GM12878 (cell line): ENCODE data around the gene SNCB. TPM values are rescaled to one million over a fixed set of nuclear protein-coding genes. Genes with fewer than 3 reads are reported as not detected.

Experiments
- ATAC-seq: fragments of 200-7000 bp; cut with Tn5 transposase; 3 replicates; pipeline ENCODE4 v1.9.1; 2020; ENCODE audit warnings: mild to moderate bottlenecking, moderate library complexity
- Bru-seq: library from RNA; stranded (reverse); fragments of 400-500 nt; gene quantifications from one replicate; lab custom pipeline; 2021; lab: Mats Ljungman, UMichigan
- BruChase-seq, 2 experiments: library from RNA; stranded (reverse); fragments of 400-500 nt; gene quantifications; one replicate each; lab custom pipeline; 2021; lab: Mats Ljungman, UMichigan
- BruUV-seq: library from RNA; stranded (reverse); fragments of 400-500 nt; replicated peaks from 2 replicates; lab custom pipeline; 2021; lab: Mats Ljungman, UMichigan
- CTCF ChIA-PET: fragments of 300-600 bp; sonication (Branson Sonifier 250); formaldehyde crosslinking; extraction: SDS; loops from one replicate; lab custom pipeline; 2021; ENCODE audit warnings: inconsistent platforms; lab: Yijun Ruan, JAX
- POLR2A ChIA-PET: fragments of 350-600 bp; formaldehyde crosslinking; extraction: SDS; loops from one replicate; lab custom pipeline; 2021; ENCODE audit warnings: inconsistent platforms; lab: Charles Lee
- RAD21 ChIA-PET: fragments of 300-600 bp; sonication (Branson Sonifier 250); formaldehyde crosslinking; loops from one replicate; lab custom pipeline; 2023; ENCODE audit warnings: antibody characterized with exemption; ENCODE audit not compliant: unreplicated experiment; lab: Charles Lee
- SMC1A ChIA-PET: fragments of 300-600 bp; sonication (Branson Sonifier 250); formaldehyde crosslinking; loops from one replicate; lab custom pipeline; 2023; ENCODE audit not compliant: unreplicated experiment, uncharacterized antibody; lab: Charles Lee
- DNase-seq: peaks from one replicate; pipeline ENCODE4 v3.0.0-alpha.2; 2011; ENCODE audit warnings: low read depth, low spot score
- FAIRE-seq: peaks from 3 replicates; lab custom pipeline; 2011; peaks lifted over from hg19 to GRCh38; lab: Jason Lieb, UNC
- H2AFZ ChIP-seq: 2 replicates; pipeline ENCODE4 v1.6.0; 2011; ENCODE audit warnings: low read depth, low read length, control low read depth; ENCODE audit not compliant: control insufficient read depth
- H3K27ac ChIP-seq: 2 replicates; pipeline ENCODE4 v1.5.1; 2011; ENCODE audit warnings: control low read depth; ENCODE audit not compliant: control insufficient read depth, insufficient read depth
- H3K27me3 ChIP-seq, 2 experiments: replicated peaks in 1 of 2; 2 replicates each; pipeline versions ENCODE4 v1.6.0 to v1.6.1; 2011; ENCODE audit warnings: low read length in 1 of 2; ENCODE audit not compliant: control insufficient read depth in 2 of 2, insufficient read depth in 2 of 2
- H3K36me3 ChIP-seq, 2 experiments: 2 replicates each; pipeline ENCODE4 v1.5.1; 2011; ENCODE audit warnings: low read length in 1 of 2; ENCODE audit not compliant: control insufficient read depth in 2 of 2, insufficient read depth in 2 of 2
- H3K4me1 ChIP-seq: 2 replicates; pipeline ENCODE4 v1.6.1; 2011; ENCODE audit warnings: mild to moderate bottlenecking, low read length, moderate library complexity, mixed read lengths; ENCODE audit not compliant: control insufficient read depth, insufficient read depth
- H3K4me2 ChIP-seq: 2 replicates; pipeline ENCODE4 v1.6.0; 2011; ENCODE audit warnings: control low read depth; ENCODE audit not compliant: control insufficient read depth, insufficient read depth
- H3K4me3 ChIP-seq: fragments of 200-600 bp; sonication (generic); 2 replicates; pipeline ENCODE4 v1.5.1; 2016
- H3K79me2 ChIP-seq: 2 replicates; pipeline ENCODE4 v1.6.0; 2011; ENCODE audit warnings: low read length; ENCODE audit not compliant: control insufficient read depth, insufficient read depth
- H3K9ac ChIP-seq: 2 replicates; pipeline ENCODE4 v1.8.0; 2011; ENCODE audit warnings: low read length, control low read depth, mixed read lengths; ENCODE audit not compliant: control insufficient read depth, insufficient read depth
- H3K9me3 ChIP-seq: replicated peaks from 3 replicates; pipeline ENCODE4 v1.5.1; 2011; ENCODE audit warnings: mild to moderate bottlenecking, low read length; ENCODE audit not compliant: control insufficient read depth, insufficient read depth
- H4K20me1 ChIP-seq: 2 replicates; pipeline ENCODE4 v1.6.0; 2011; ENCODE audit not compliant: control insufficient read depth, insufficient read depth
- BHLHE40 ChIP-seq, 2 experiments: fragments of 450-650 bp in 1 of 2; IDR thresholded peaks; 2 replicates each; pipeline ENCODE4 v1.6.1; 2011 to 2017; ENCODE audit warnings: low read depth in 2 of 2, borderline replicate concordance in 1 of 2, improper control_type of control experiment in 1 of 2, low read length in 1 of 2, mild to moderate bottlenecking in 1 of 2
- DPF2 ChIP-seq: fragments of 450-650 bp; IDR thresholded peaks from 2 replicates; pipeline ENCODE4 v1.6.1; 2017; ENCODE audit warnings: mild to moderate bottlenecking
- EGR1 ChIP-seq, 2 experiments: IDR thresholded peaks; 1 replicate in 1 of 2; 2 replicates in 1 of 2; pipeline ENCODE4 v1.6.1; 2011 to 2012; ENCODE audit warnings: low read depth in 2 of 2, low read length in 2 of 2, borderline replicate concordance in 1 of 2, mild to moderate bottlenecking in 1 of 2, moderate library complexity in 1 of 2
- HDAC6 ChIP-seq: fragments of 200-600 bp; sonication (generic); IDR thresholded peaks from one replicate; pipeline ENCODE4 v1.8.0; 2017; ENCODE audit warnings: antibody characterized with exemption; ENCODE audit not compliant: unreplicated experiment
- IKZF1 ChIP-seq: fragments of 450-650 bp; conservative IDR thresholded peaks from 2 replicates; pipeline ENCODE4 v1.6.1; 2017; ENCODE audit warnings: antibody characterized with exemption, mild to moderate bottlenecking
- MEF2B ChIP-seq: fragments of 450-650 bp; IDR thresholded peaks from 2 replicates; pipeline ENCODE4 v1.6.1; 2018; ENCODE audit warnings: mild to moderate bottlenecking, moderate library complexity; ENCODE audit not compliant: partially characterized antibody, poor library complexity, severe bottlenecking
- MXI1 ChIP-seq: fragments of 150-350 bp; IDR thresholded peaks from 2 replicates; pipeline ENCODE4 v1.6.1; 2011; ENCODE audit warnings: low read depth, mild to moderate bottlenecking, inconsistent platforms, low read length, improper control_type of control experiment
- NFIC ChIP-seq: IDR thresholded peaks from 2 replicates; pipeline ENCODE4 v1.6.1; 2012; ENCODE audit warnings: low read depth, mild to moderate bottlenecking, inconsistent platforms, low read length, moderate library complexity
- PBX3 ChIP-seq: IDR thresholded peaks from 2 replicates; pipeline ENCODE4 v1.6.1; 2011; ENCODE audit warnings: mild to moderate bottlenecking, low read depth, low read length, moderate library complexity; ENCODE audit not compliant: insufficient replicate concordance
- WGBS: methylation state at CpG from one replicate; pipeline ENCODE4 v1.1.6; 2016; ENCODE audit warnings: low lambda C conversion rate; ENCODE audit not compliant: insufficient replicate concordance, insufficient coverage; ENCODE audit errors: missing lambda C conversion rate; 5-methylcytosine and 5-hydroxymethylcytosine counted together
- in situ Hi-C: fragments of 300-500 bp; cut with MboI; formaldehyde crosslinking; loops from 9 replicates; pipeline ENCODE4 v1.14.3; 2018; ENCODE audit warnings: mixed read lengths
- intact Hi-C: fragments of 100-400 bp; cut with micrococcal nuclease; formaldehyde crosslinking; loops from one replicate; pipeline ENCODE4 v1.14.2; 2022; ENCODE audit not compliant: unreplicated experiment
- long read RNA-seq, 2 experiments: library from polyadenylated mRNA; unstranded; transcript quantifications; one replicate each; pipeline ENCODE4 v2.0.0, GENCODE V29; 2019 to 2020
- polyA minus RNA-seq, 3 experiments: library from RNA; depleted of rRNA, polyadenylated mRNA; stranded (reverse); fragments of >200 nt; gene quantifications; 2 replicates each; pipeline ENCODE4 v1.2.3, GENCODE V29; 2011
- polyA plus RNA-seq, 11 experiments: library from polyadenylated mRNA; depleted of rRNA in 4 of 11; unstranded in 6 of 11; stranded (reverse) in 5 of 11; fragments of >200 nt; fragmentation: Nextera tagmentation in 4 of 11; fragmentation: Illumina TruSeq in 1 of 11; extraction: Ambion mirVana in 4 of 11; extraction: Trizol in 1 of 11; gene quantifications; 1 replicate in 1 of 11; 2 replicates in 10 of 11; pipeline versions ENCODE4 v1.2.1 to v1.2.3, GENCODE V29; 2011 to 2016; ENCODE audit warnings: inconsistent platforms in 2 of 11, missing spikeins in 2 of 11, low read depth in 1 of 11
- total RNA-seq, 4 experiments: library from RNA; depleted of rRNA in 3 of 4; stranded (reverse); fragments of >200 nt in 3 of 4; fragmentation: Illumina TruSeq in 1 of 4; extraction: Trizol in 1 of 4; gene quantifications; 2 replicates each; pipeline versions ENCODE4 v1.2.1 to v1.2.3, GENCODE V29; 2013 to 2021
- TF ChIP-seq, protein P1 (sequence below): fragments of 450-650 bp; IDR thresholded peaks from 2 replicates; pipeline ENCODE4 v1.6.1; 2016; ENCODE audit warnings: mild to moderate bottlenecking

The SNCB gene
- total RNA-seq (2013; cell fraction: nucleolus; rRNA removed) = 0.59 and 0.81 TPM in 2 replicates
- total RNA-seq (2014; rRNA removed) = not detected in 2 replicates
- not detected in 2 replicates for total RNA-seq (2014; rRNA removed; fragmentation: Illumina TruSeq; extraction: Trizol)
- not detected in 2 replicates for total RNA-seq (2021)
- polyA plus RNA-seq (2011; ENCODE audit: low read depth) = not detected
- polyA plus RNA-seq (2011; rRNA removed) = 0.75 and 1.1 TPM in 2 replicates
- 0.90 and 1.9 TPM in 2 replicates for polyA plus RNA-seq (2011; cell fraction: cytosol; rRNA removed)
- polyA plus RNA-seq (2011; cell fraction: nucleus; rRNA removed) = 1.1 and 1.5 TPM in 2 replicates
- polyA plus RNA-seq (2012) = 0.31 and 0.32 TPM in 2 replicates
- not detected in 2 replicates for polyA plus RNA-seq (2014; fragmentation: Illumina TruSeq; extraction: Trizol)
- polyA plus RNA-seq (2014; fragmentation: Nextera tagmentation; extraction: Ambion mirVana) = not detected
- not detected in 2 replicates for polyA plus RNA-seq (2014; rRNA removed)
- polyA plus RNA-seq (2016; fragmentation: Nextera tagmentation; extraction: Ambion mirVana) = not detected
- 0.67 TPM in 1 of 2 replicates, not detected in the other for polyA minus RNA-seq (2011; rRNA and poly(A)+ RNA removed)
- polyA minus RNA-seq (2011; cell fraction: cytosol; rRNA and poly(A)+ RNA removed) = not detected in 2 replicates
- 0.36 TPM in 1 of 2 replicates, not detected in the other for polyA minus RNA-seq (2011; cell fraction: nucleus; rRNA and poly(A)+ RNA removed)
- Bru-seq, nascent RNA = percentile 24 among the genes with signal in this experiment
- not detected for BruChase-seq, experiment 1, labeled RNA remaining after a 6-hour chase
- BruChase-seq, experiment 2, labeled RNA remaining after a 2-hour chase = percentile 15 among the genes with signal in this experiment
- long read RNA-seq, experiment 1 = 0 reads
- long read RNA-seq, experiment 2 = 0 reads

DNA sequence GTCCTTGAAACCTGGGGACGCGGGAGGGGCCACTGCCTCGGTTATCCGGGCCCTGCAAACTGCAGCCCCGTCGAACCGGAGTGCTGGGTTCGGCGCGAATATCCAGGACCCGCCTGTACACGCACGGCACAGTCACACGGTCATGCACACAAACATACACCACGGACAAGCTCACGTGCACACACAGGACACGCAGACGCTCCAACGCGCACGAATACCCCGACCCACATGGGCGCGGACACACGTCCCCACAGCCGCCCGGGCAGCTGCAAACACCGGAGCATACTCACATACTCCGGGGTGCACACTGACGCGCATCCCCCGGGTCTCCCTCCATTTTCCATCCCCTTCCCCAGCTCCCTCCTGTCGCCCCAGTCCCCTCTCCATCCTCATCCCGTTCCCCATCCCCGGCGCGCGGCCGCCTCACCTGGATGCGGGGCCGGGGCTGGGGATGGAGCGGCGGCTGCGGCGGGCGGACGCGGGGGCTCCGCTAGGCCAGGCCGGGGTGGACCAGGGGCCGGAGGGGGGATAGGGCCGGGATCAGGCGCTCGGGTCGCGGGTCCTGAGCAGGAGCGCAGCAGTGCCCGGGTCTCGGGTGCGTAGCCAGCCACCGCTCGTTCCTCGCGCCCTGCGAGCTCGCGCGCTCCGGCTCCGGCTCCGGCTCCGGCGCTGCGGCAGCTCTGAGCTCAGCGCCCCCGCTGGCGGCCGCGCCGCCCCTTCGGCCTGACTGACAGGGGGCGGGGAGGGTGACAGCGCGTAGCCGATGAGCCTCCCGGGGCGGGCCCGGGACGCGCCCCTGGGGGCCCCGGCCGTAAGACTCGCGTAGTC is at the start of gene SNCB, which contains the start of gene EIF4E1B:
TSS of gene SNCB (minus strand) at position 682 of the 828 bp plus-strand sequence. CDS start 880 bp downstream, outside the sequence.
TSS of gene EIF4E1B (plus strand) at position 823 of the 828 bp plus-strand sequence. CDS start 12,113 bp downstream, outside the sequence.
- BruUV-seq = no TSS peak
- ChIA-PET POLR2A (no interaction called here), CTCF (interaction anchor here (0.6 kb wide), 1 partner anchor 87 kb away, joined by 3 read pairs; no protein-coding TSS in a partner anchor), RAD21 (interaction anchor here (0.8 kb wide), 1 partner anchor 17 kb away, joined by 4 read pairs; the partner anchor contains the start of gene TSPAN17), SMC1A (no interaction called here)
- Histone ChIP-seq H3K4me2 (peak within 1 kb of the TSS; percentile 74), H3K27me3 (peaks cover 7 to 10% of the 10 kb centered on the region in 2 experiments), H3K9ac (no peak within 1 kb of the TSS), H3K4me1 (peaks cover 13% of the 10 kb centered on the region), H3K79me2 (no peaks in the 10 kb centered on the region), H3K9me3 (no peaks in the 10 kb centered on the region), H4K20me1 (0 out of 2 replicates have a peak, but pooled peaks cover 3% of the 10 kb centered on the region), H2AFZ (peak within 1 kb of the TSS; percentile 23; the same call in 1 of the 2 replicates), H3K36me3 (no peaks in the 10 kb centered on the region), H3K27ac (no peak within 1 kb of the TSS), H3K4me3 (peak within 1 kb of the TSS; percentile 25; the same call in 1 of the 2 replicates)
- intact Hi-C loops = no loop called here
- TF ChIP-seq MEF2B (no peak), DPF2 (0 out of 2 replicates have a peak, but pooled peaks have one; percentile 30), IKZF1 (0 out of 2 replicates have a peak, but pooled peaks have one; percentile 25), BHLHE40 (IDR thresholded peaks at IDR 0.05; ENCODE audit: borderline replicate concordance in 1 of 2, low read depth in 2 of 2, low read length in 1 of 2) (peak in 1 of 2 experiments; percentile 52; a peak in 1 of 4 replicates), NFIC (no peak), MXI1 (no peak), HDAC6 (peak; percentile 82), EGR1 (IDR thresholded peaks at IDR 0.05; ENCODE audit: borderline replicate concordance in 1 of 2, low read depth in 2 of 2, low read length in 2 of 2) (peak in 1 of 2 experiments; percentile 53; a peak in 1 of 3 replicates), PBX3 (peak; percentile 90)
- TF ChIP-seq, protein P1, sequence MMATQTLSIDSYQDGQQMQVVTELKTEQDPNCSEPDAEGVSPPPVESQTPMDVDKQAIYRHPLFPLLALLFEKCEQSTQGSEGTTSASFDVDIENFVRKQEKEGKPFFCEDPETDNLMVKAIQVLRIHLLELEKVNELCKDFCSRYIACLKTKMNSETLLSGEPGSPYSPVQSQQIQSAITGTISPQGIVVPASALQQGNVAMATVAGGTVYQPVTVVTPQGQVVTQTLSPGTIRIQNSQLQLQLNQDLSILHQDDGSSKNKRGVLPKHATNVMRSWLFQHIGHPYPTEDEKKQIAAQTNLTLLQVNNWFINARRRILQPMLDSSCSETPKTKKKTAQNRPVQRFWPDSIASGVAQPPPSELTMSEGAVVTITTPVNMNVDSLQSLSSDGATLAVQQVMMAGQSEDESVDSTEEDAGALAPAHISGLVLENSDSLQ = peak; percentile 93
- in situ Hi-C loops = no loop called here
- FAIRE-seq (no peak), DNase-seq (no peak), ATAC-seq (peak; percentile 89)
- WGBS = 6% methylated on average over 66 of the region's 94 CpGs
